Adrenal gland (tissue), 12 donors: Measurements from ENCODE around the gene UPK1A. TPM values are rescaled to one million over a fixed set of nuclear protein-coding genes. Genes with fewer than 3 reads are reported as not detected.

Experiments used
- DNase-seq, 7 donors: peaks; one replicate each; pipeline ENCODE4 v3.0.0-alpha.2; 2019 to 2020
- H3K27ac ChIP-seq, 5 donors: fragments of 200-600 bp; sonication (generic) in 4 of 5; 1 replicate in 3 of 5; 2 replicates in 2 of 5; pipeline versions ENCODE4 v1.5.1 to v1.8.0; 2016 to 2020; ENCODE audit warnings: mild to moderate bottlenecking in 1 of 5
- H3K27me3 ChIP-seq: fragments of 200-600 bp; 2 replicates; pipeline ENCODE4 v1.8.0; 2021
- H3K36me3 ChIP-seq, 2 donors: fragments of 200-600 bp; replicated peaks in 1 of 2; 1 replicate in 1 of 2; 2 replicates in 1 of 2; pipeline versions ENCODE4 v1.5.1 to v1.8.0; 2018 to 2022
- H3K4me1 ChIP-seq, 2 donors: fragments of 200-600 bp; replicated peaks in 1 of 2; 1 replicate in 1 of 2; 2 replicates in 1 of 2; pipeline versions ENCODE4 v1.5.1 to v1.8.0; 2018 to 2021
- H3K4me3 ChIP-seq, 4 donors: fragments of 200-600 bp; sonication (generic) in 3 of 4; one replicate each; pipeline ENCODE4 v1.5.1; 2016 to 2018
- H3K9me3 ChIP-seq, 3 donors: fragments of 200-600 bp; sonication (generic) in 1 of 3; replicated peaks in 1 of 3; 1 replicate in 2 of 3; 2 replicates in 1 of 3; pipeline versions ENCODE4 v1.5.1 to v1.8.0; 2016 to 2021
- CTCF ChIP-seq, 6 experiments: fragments of 450-650 bp in 4 of 6; fragments of 200-600 bp in 2 of 6; sonication (generic) in 1 of 6; IDR thresholded peaks; 1 replicate in 5 of 6; 2 replicates in 1 of 6; pipeline versions ENCODE4 v1.5.1 to v1.8.0; 2016 to 2021; ENCODE audit warnings: antibody characterized with exemption in 6 of 6, mild to moderate bottlenecking in 2 of 6, moderate library complexity in 1 of 6
- POLR2A ChIP-seq, 2 donors: fragments of 450-650 bp; IDR thresholded peaks; one replicate each; pipeline ENCODE4 v1.6.1; 2017; ENCODE audit warnings: antibody characterized with exemption in 2 of 2, mild to moderate bottlenecking in 2 of 2, moderate library complexity in 1 of 2
- WGBS, 4 donors: extraction: QIAGEN DNeasy Blood & Tissue Kit in 2 of 4; methylation state at CpG; one replicate each; pipeline versions ENCODE4 v1.1.5 to v1.1.7; 2013 to 2017; 5-methylcytosine and 5-hydroxymethylcytosine counted together
- intact Hi-C, 2 donors: fragments of 100-400 bp; cut with DNase I; formaldehyde crosslinking; loops; one replicate each; pipeline versions ENCODE4 v1.14.1 to v1.15.0; 2022 to 2023
- polyA plus RNA-seq, 3 donors: library from polyadenylated mRNA; stranded (reverse); fragments of 200-250 nt in 2 of 3; fragments of 350-450 nt in 1 of 3; fragmentation: Illumina TruSeq in 1 of 3; extraction: RNeasy Lipid Tissue Mini Kit (QIAGEN cat#74804) in 1 of 3; gene quantifications; one replicate each; pipeline ENCODE4 v1.2.3, GENCODE V29; 2013 to 2014
- total RNA-seq, 9 donors: library from RNA; depleted of rRNA in 4 of 9; stranded (reverse); fragments of >200 nt in 4 of 9; fragments of 120-200 nt in 1 of 9; fragmentation: NEBNext Ultra II Directional in 1 of 9; extraction: Animal tissue kit (Norgen Biotek cat#: 25700) in 1 of 9; gene quantifications; one replicate each; pipeline versions ENCODE4 v1.1.0 to v1.2.4, GENCODE V29; 2013 to 2023
- donor health status: healthy with polysubstance abuse.
- donor health status: Bipolar disorder and iron deficiency.
- donor health status: DM: yes; HTN: yes; CAD: no.
- donor health status: DM: no; HTN: no; CAD: no.
- donor health status: DM: no; HTN: no; CAD: no.
- donor health status: DM: yes; HTN: yes; CAD: no.

The UPK1A gene
- total and polyA plus RNA-seq, 12 donors, result 1.2 TPM; not detected in 11

GRCh38 chr19:35713904-35714495, 47.7 kb downstream of the UPK1A start:
- TF ChIP-seq CTCF (IDR thresholded peaks at IDR 0.05) (no peak), POLR2A (IDR thresholded peaks at IDR 0.05) (no peak)
- intact Hi-C loops, result loop anchor here in 1 of 2 donors (10.0 kb wide), 1 partner anchor 169 kb away; the partner anchor contains the start of gene TMEM147
- no peaks in the 10 kb centered on the region for H3K36me3 ChIP-seq
- no peak overlapping the region for H3K27ac ChIP-seq
- WGBS, 4 donors, result 78 to 83% (median 81%) methylated on average over 10 to 12 of the region's 12 CpGs
- no peaks in the 10 kb centered on the region for H3K9me3 ChIP-seq
- no peaks in the 10 kb centered on the region for H3K27me3 ChIP-seq
- no peak overlapping the region for H3K4me3 ChIP-seq
- DNase-seq, result peak in 1 of 7 donors; percentile 5
- H3K4me1 ChIP-seq, result peaks cover 14 to 15% of the 10 kb centered on the region in 2 donors

GRCh38 chr19:35714601-35715354, 48.5 kb downstream of the UPK1A start:
- Histone ChIP-seq H3K9me3 (no peaks in the 10 kb centered on the region), H3K27me3 (no peaks in the 10 kb centered on the region), H3K36me3 (peaks cover 0 to under 1% of the 10 kb centered on the region in 2 donors), H3K27ac (no peak overlapping the region), H3K4me3 (no peak overlapping the region), H3K4me1 (peaks cover 21% of the 10 kb centered on the region in 2 donors)
- no peak for DNase-seq
- TF ChIP-seq POLR2A (IDR thresholded peaks at IDR 0.05), result no peak
- TF ChIP-seq CTCF (IDR thresholded peaks at IDR 0.05), result no peak
- WGBS, 4 donors, result 69 to 81% (median 78%) methylated on average over 10 to 14 of the region's 14 CpGs
- intact Hi-C loops, result loop anchor here in 1 of 2 donors (10.0 kb wide), 1 partner anchor 170 kb away; the partner anchor contains the start of gene TMEM147

GRCh38 chr19:35715355-35715809, 49.1 kb downstream of the UPK1A start:
- Histone ChIP-seq H3K4me1 (peaks cover 21 to 26% of the 10 kb centered on the region in 2 donors), H3K27me3 (no peaks in the 10 kb centered on the region), H3K4me3 (peak overlapping the region in 1 of 4 donors; percentile 99), H3K27ac (no peak overlapping the region), H3K9me3 (no peaks in the 10 kb centered on the region), H3K36me3 (peaks cover 0 to 6% of the 10 kb centered on the region in 2 donors)
- 81 to 87% (median 82%) methylated on average over 6 to 7 of the region's 7 CpGs; no CpG with 5 or more reads in 1 of the 4 donors for WGBS, 4 donors
- intact Hi-C loops, result loop anchor here in 1 of 2 donors (10.0 kb wide), 1 partner anchor 171 kb away; the partner anchor contains the start of gene TMEM147
- TF ChIP-seq CTCF (IDR thresholded peaks at IDR 0.05) (no peak), POLR2A (IDR thresholded peaks at IDR 0.05) (no peak)
- peak in 2 of 7 donors; percentile 8 to 25 for DNase-seq
